HCT116 (cell line): ENCODE data around the gene ZNF3. TPM values are rescaled to one million over a fixed set of nuclear protein-coding genes. Genes with fewer than 3 reads are reported as not detected.
A peak's percentile ranks its signal among the peaks of the same experiment; 100 is the strongest.

ENCODE experiments used
- ATAC-seq: fragments of 200-7000 bp; cut with Tn5 transposase; 2 replicates; pipeline ENCODE4 v1.9.1; 2020; ENCODE audit warnings: mild to moderate bottlenecking, moderate library complexity
- BruUV-seq: library from RNA; stranded (reverse); fragments of 400-500 nt; replicated peaks from 2 replicates; lab custom pipeline; 2021; lab: Mats Ljungman, UMichigan
- CTCF ChIA-PET: fragments of 300-600 bp; sonication (Branson Sonifier 250); formaldehyde crosslinking; loops from one replicate; lab custom pipeline; 2021; ENCODE audit warnings: antibody characterized with exemption; lab: Charles Lee
- POLR2A ChIA-PET: fragments of 300-600, 350-600 bp; sonication (Branson Sonifier 250); formaldehyde crosslinking; loops from one replicate; lab custom pipeline; 2021; ENCODE audit warnings: antibody characterized with exemption; lab: Charles Lee
- RAD21 ChIA-PET, 2 experiments: fragments of 300-600 bp; sonication (Branson Sonifier 250); formaldehyde crosslinking; loops; one replicate each; lab custom pipeline; 2023; ENCODE audit warnings: low total read pairs in 2 of 2; ENCODE audit not compliant: uncharacterized antibody in 2 of 2, unreplicated experiment in 2 of 2, low non-redundant PET in 1 of 2; lab: Charles Lee
- DNase-seq: peaks from one replicate; pipeline ENCODE4 v3.0.0-alpha.2; 2010; ENCODE audit warnings: low read depth, low spot score
- H2AFZ ChIP-seq: fragments of 200-600 bp; shearing (Covaris generic), sonication (generic); 2 replicates; pipeline ENCODE4 v1.6.1; 2017; ENCODE audit warnings: low read depth, mixed run types, mixed read lengths, antibody characterized with exemption, low read length; ENCODE audit not compliant: poor library complexity, severe bottlenecking
- H3K27ac ChIP-seq: 2 replicates; pipeline ENCODE4 v1.5.1; 2012; ENCODE audit warnings: low read depth, low read length
- H3K27me3 ChIP-seq: fragments of 200-600 bp; sonication (generic); 2 replicates; pipeline ENCODE4 v1.6.1; 2016; ENCODE audit warnings: mixed run types, low read length, mixed read lengths; ENCODE audit not compliant: insufficient read depth
- H3K36me3 ChIP-seq, 2 experiments: fragments of 200-500 bp in 1 of 2; fragments of 200-600 bp in 1 of 2; sonication (Bioruptor generic) in 1 of 2; sonication (generic) in 1 of 2; 2 replicates each; pipeline versions ENCODE4 v1.5.1 to v1.6.1; 2014 to 2016; ENCODE audit warnings: low read length in 2 of 2, inconsistent platforms in 1 of 2, mixed read lengths in 1 of 2, mixed run types in 1 of 2; ENCODE audit not compliant: insufficient read depth in 2 of 2, control insufficient read depth in 1 of 2
- H3K4me1 ChIP-seq, 2 experiments: fragments of 200-600 bp in 1 of 2; sonication (generic) in 1 of 2; 2 replicates each; pipeline versions ENCODE4 v1.5.1 to v1.6.1; 2012 to 2017; ENCODE audit warnings: low read length in 2 of 2, inconsistent platforms in 1 of 2, mild to moderate bottlenecking in 1 of 2, mixed read lengths in 1 of 2, mixed run types in 1 of 2, moderate library complexity in 1 of 2; ENCODE audit not compliant: insufficient read depth in 2 of 2, control insufficient read depth in 1 of 2
- H3K4me2 ChIP-seq: fragments of 200-600 bp; sonication (generic); 2 replicates; pipeline ENCODE4 v1.6.1; 2017; ENCODE audit warnings: mixed run types, low read length, mixed read lengths
- H3K4me3 ChIP-seq, 2 experiments: fragments of 200-600 bp in 1 of 2; sonication (generic) in 1 of 2; replicated peaks in 1 of 2; 2 replicates each; pipeline ENCODE4 v1.5.1; 2011 to 2016; ENCODE audit warnings: low read length in 2 of 2, control low read depth in 1 of 2, low read depth in 1 of 2, mild to moderate bottlenecking in 1 of 2, mixed read lengths in 1 of 2, mixed run types in 1 of 2
- H3K79me2 ChIP-seq: fragments of 200-600 bp; sonication (generic); 2 replicates; pipeline ENCODE4 v1.6.1; 2017; ENCODE audit warnings: mild to moderate bottlenecking, mixed run types, low read length, moderate library complexity, mixed read lengths; ENCODE audit not compliant: insufficient read depth
- H3K9ac ChIP-seq: fragments of 200-600 bp; sonication (generic); 2 replicates; pipeline ENCODE4 v1.6.1; 2016; ENCODE audit warnings: low read length, mixed read lengths
- H3K9me2 ChIP-seq: fragments of 200-600 bp; sonication (generic), shearing (Covaris generic); 2 replicates; pipeline ENCODE4 v1.6.1; 2017; ENCODE audit warnings: mixed run types, mild to moderate bottlenecking, moderate library complexity; ENCODE audit not compliant: insufficient read depth
- H3K9me3 ChIP-seq, 2 experiments: fragments of 200-500 bp in 1 of 2; fragments of 200-600 bp in 1 of 2; sonication (Bioruptor generic) in 1 of 2; sonication (generic) in 1 of 2; 2 replicates each; pipeline ENCODE4 v1.6.1; 2014 to 2017; ENCODE audit warnings: low read length in 2 of 2, mixed read lengths in 2 of 2, inconsistent platforms in 1 of 2, low read depth in 1 of 2, mild to moderate bottlenecking in 1 of 2, mixed run types in 1 of 2, moderate library complexity in 1 of 2; ENCODE audit not compliant: control insufficient read depth in 1 of 2, insufficient read depth in 1 of 2
- H4K20me1 ChIP-seq: fragments of 200-600 bp; sonication (generic), shearing (Covaris generic); 2 replicates; pipeline ENCODE4 v1.6.1; 2017; ENCODE audit warnings: mixed run types, mild to moderate bottlenecking, moderate library complexity; ENCODE audit not compliant: insufficient read depth
- CEBPB ChIP-seq: IDR thresholded peaks from 2 replicates; pipeline ENCODE4 v1.6.1; 2012; ENCODE audit warnings: low read depth
- CTCF ChIP-seq, 3 experiments: fragments of 200-600 bp in 1 of 3; sonication (generic) in 1 of 3; IDR thresholded peaks in 2 of 3; conservative IDR thresholded peaks in 1 of 3; 2 replicates each; pipeline ENCODE4 v1.5.1; 2012 to 2017; ENCODE audit warnings: low read depth in 2 of 3, low read length in 2 of 3, antibody characterized with exemption in 1 of 3, borderline replicate concordance in 1 of 3, control low read depth in 1 of 3, mild to moderate bottlenecking in 1 of 3, mixed read lengths in 1 of 3, mixed run types in 1 of 3, moderate library complexity in 1 of 3; ENCODE audit not compliant: insufficient read depth in 1 of 3
- EGR1 ChIP-seq: IDR thresholded peaks from 2 replicates; pipeline ENCODE4 v1.6.1; 2012; ENCODE audit warnings: low read depth
- EZH2 ChIP-seq: fragments of 200-600 bp; sonication (generic); IDR thresholded peaks from 2 replicates; pipeline ENCODE4 v1.6.1; 2017; ENCODE audit warnings: antibody characterized with exemption, mixed run types
- FOSL1 ChIP-seq: IDR thresholded peaks from 2 replicates; pipeline ENCODE4 v1.6.1; 2012; ENCODE audit warnings: low read depth
- JUND ChIP-seq: IDR thresholded peaks from 2 replicates; pipeline ENCODE4 v1.6.1; 2012
- POLR2A ChIP-seq: IDR thresholded peaks from 2 replicates; pipeline ENCODE4 v1.7.0; 2011; ENCODE audit warnings: borderline replicate concordance; ENCODE audit not compliant: insufficient read depth, insufficient read length; ENCODE audit errors: extremely low read depth
- REST ChIP-seq: IDR thresholded peaks from 2 replicates; pipeline ENCODE4 v1.6.1; 2012; ENCODE audit warnings: low read depth
- intact Hi-C: fragments of 100-400 bp; cut with micrococcal nuclease; formaldehyde crosslinking; loops from 2 replicates; pipeline ENCODE4 v1.10.0; 2022
- total RNA-seq: library from RNA; stranded (reverse); gene quantifications from one replicate; pipeline ENCODE4 v1.2.1, GENCODE V29; 2021; ENCODE audit not compliant: unreplicated experiment

Gene ZNF3
- total RNA-seq, 1 experiment from 2014 or later, result 28.2 TPM

- no peak for TF ChIP-seq REST
- no peak for TF ChIP-seq FOSL1
- TF ChIP-seq CEBPB, result no peak
- TF ChIP-seq JUND, result no peak
- no peak for TF ChIP-seq EZH2
- peak; percentile 58 for TF ChIP-seq POLR2A
- TF ChIP-seq EGR1, result no peak
Observed at GRCh38 chr7:100081535-100082102, at the start of gene ZNF3 (continued).

GRCh38 chr7:100130608-100131453, 49.3 kb upstream of the ZNF3 start:
- RAD21 ChIA-PET, result interaction anchor here (0.7 kb wide), 2 partner anchors 30 to 77 kb away, joined by 3 to 4 read pairs; partner anchors contain the start of gene MCM7 (in 1 of the 2)
- H4K20me1 ChIP-seq, result no peaks in the 10 kb centered on the region
- POLR2A ChIA-PET, result no interaction called here
- no peak for DNase-seq
- H3K27ac ChIP-seq, result peak overlapping the region; percentile 10
- H3K36me3 ChIP-seq, result no peaks in the 10 kb centered on the region
- H3K4me1 ChIP-seq, result peaks cover 29 to 39% of the 10 kb centered on the region in 2 experiments
- H3K79me2 ChIP-seq, result peaks cover 9% of the 10 kb centered on the region; the same call in 1 of the 2 replicates
- H3K4me2 ChIP-seq, result peak overlapping the region; percentile 84
- H3K27me3 ChIP-seq, result no peaks in the 10 kb centered on the region
- peak; percentile 46 for ATAC-seq
- intact Hi-C loops, result loop anchor here (1.0 to 5.0 kb wide), 2 partner anchors 137 to 211 kb away; no protein-coding TSS in a partner anchor
- peak overlapping the region; percentile 13 for H2AFZ ChIP-seq
- CTCF ChIA-PET, result interaction anchor here (0.6 to 3.7 kb wide), 10 partner anchors 9 to 277 kb away, joined by 3 to 47 read pairs (median 4); partner anchors contain the start of genes AP4M1, LAMTOR4 and MCM7
- peak overlapping the region; percentile 17 to 22; a peak in 3 of 4 replicates for H3K4me3 ChIP-seq
- H3K9ac ChIP-seq, result peak overlapping the region; percentile 43
- H3K9me2 ChIP-seq, result no peaks in the 10 kb centered on the region
- no TSS peak for BruUV-seq
- H3K9me3 ChIP-seq, result no peaks in the 10 kb centered on the region
- TF ChIP-seq CTCF (IDR thresholded peaks at IDR 0.05 in 2 of 3, conservative IDR thresholded peaks at IDR 0.05 in 1 of 3; ENCODE audit: borderline replicate concordance in 1 of 3, insufficient read depth in 1 of 3, low read depth in 2 of 3, low read length in 2 of 3) (peak in 2 of 3 experiments; percentile 67 to 75; a peak in 4 of 6 replicates), REST (no peak)
